ENCODE measurements around the gene SST.

Gene SST

GRCh38 chr3:187669675-187670504, at the start of gene SST:
Gene SST, minus strand, starts transcription at chr3:187670394. Its CDS starts 103 bp downstream, at chr3:187670291.
- DNase-seq = no peak

DNA sequence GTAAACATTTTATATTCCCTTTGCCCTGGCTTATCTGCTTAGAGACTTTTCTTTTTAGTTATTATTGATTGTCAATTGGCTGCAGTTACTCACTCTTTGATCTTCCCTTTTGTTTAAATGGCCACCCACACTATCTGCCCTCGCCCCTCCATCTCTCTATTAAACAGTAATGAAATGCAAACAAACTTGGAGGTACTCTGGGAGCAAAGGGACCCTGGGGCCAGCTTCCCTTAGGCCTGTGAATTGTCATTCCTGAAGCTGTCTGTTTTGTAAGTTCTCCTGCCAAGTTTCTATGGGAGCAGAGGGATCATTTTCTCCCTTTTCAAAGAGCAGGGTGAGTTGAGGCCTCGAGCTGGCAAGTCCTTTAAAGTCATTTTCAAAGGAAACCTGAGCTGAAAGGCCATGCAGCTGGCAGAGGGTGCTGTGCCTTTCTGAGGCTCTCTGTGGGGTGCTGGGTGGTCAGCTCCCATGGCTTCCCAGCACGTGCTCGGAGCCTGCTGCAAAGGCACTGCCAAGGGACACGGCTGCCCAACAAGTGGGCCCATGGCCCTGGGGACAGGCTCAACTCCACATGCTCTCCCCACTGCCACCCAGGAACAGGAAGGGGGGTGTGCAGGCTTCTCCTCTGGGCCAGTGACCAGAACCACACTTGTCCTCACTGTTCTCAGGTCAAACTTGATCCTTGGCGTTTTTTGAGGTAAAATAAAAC, 49.6 kb upstream of the SST start:
- DNase-seq = no peak

- DNase-seq = no peak
Observed at GRCh38 chr3:187718802-187719201, 48.6 kb upstream of the SST start.

DNA sequence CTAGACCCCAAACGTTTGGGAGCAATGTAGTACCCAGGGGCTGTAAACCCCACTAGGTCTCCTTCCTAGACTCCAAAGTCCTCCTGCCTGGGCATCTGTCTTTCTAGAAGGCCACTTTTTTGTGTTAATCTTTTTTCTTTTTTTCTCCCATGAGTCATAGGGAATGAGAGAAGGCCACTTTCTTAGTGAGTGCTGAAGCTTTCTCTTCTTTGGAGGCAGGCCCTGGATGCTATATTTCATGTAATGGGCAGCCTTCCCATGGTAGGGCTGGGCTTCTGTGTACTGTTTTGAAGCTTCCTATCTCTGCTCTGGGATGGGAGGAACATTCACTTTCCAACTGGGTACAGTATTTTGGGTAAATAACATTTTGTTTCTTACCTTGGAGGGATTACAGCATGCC, 47.4 kb upstream of the SST start:
- DNase-seq = no peak

DNA sequence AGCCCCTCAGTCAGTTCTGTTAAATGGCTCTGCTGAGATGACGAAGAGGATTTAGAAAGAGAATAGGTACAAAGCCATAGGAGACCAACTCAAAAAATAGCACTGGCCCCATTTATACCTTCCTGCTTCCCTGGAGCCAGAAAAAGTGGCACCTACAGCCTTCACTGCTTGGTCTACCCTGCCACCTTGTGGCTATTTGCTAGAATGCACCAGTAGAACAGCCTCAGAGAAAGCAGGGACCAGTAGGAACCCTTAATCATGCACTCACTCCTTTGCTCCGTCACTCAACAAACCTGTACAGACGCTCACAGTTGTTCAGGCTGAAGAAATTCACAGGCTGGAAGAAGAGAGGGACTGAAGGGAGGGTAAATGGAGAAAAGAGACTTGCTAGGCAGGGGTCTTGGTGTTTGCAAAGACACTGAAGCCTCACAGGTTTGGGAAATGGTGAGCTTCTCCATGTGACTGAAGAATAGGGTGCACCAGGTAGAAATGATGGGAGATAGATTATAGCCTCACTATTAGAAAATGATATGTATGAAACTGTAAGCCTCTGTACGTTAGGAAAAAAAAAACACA, 44.3 kb upstream of the SST start:
- DNase-seq = peak; percentile 20

GRCh38 chr3:187713504-187713903, 43.3 kb upstream of the SST start:
- DNase-seq = no peak

DNA sequence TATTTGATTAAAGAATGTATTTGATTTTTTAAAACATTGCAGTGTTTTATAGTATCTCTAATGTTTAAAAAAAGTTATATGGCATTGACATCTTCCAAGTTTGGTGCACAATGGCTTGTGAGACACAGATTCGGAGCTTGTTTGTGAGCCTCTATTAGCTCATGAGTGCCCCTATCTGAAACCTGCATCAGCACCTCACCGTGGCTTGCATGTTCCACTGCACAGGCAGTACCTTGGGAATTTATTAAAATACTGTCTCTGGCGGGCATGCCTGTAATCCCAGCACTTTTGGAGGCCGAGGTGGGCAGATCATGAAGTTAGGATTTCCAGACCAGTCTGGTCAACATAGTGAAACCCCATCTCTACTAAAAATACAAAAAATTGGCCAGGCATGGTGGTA, 39.0 kb upstream of the SST start:
- DNase-seq = no peak

GRCh38 chr3:187708696-187709095, 38.5 kb upstream of the SST start:
- DNase-seq = no peak

DNA sequence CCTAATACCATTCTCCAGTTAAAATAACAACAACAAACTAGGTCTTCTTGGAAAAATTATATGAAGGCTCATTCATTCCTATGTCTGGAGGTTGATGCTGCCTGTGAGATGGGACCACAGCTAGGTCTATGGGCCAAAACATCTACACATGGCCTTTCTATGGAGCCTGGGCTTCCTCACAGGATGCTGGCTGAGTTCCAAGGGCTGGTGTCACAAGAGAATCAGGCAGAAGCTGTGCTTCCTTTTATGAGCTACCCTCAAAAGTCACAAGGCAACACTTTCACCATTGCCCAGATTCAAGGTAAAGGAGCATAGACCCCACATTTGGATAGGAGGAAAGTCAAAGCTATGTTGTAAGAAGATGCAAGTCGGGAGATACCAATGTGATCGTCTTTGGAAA, 36.8 kb upstream of the SST start:
- DNase-seq = no peak

DNA sequence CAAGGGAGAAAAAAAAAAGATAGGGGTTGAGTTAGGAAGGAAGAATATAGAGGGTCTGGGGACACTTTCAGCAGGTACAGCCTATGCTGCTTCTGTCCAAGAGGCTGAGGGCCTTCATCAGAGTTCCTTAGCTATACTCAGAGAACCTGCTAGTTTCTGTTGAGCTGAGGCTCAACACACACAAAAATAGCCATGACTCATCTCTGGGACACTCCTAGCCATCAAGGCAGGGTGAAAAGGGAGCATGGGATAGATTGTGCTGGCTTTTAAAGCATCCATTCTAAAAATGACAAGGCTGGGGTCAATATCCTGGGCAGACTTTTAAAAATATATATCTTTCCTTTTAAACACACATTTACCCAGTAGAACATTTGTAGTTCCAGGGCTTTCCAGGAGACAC, 35.0 kb upstream of the SST start:
- DNase-seq = no peak

- no peak for DNase-seq
Observed at GRCh38 chr3:187702507-187703033, 32.4 kb upstream of the SST start, which contains the start of gene RTP2. Gene RTP2, minus strand, starts transcription at chr3:187702557. Its CDS starts 429 bp downstream, at chr3:187702128.

DNA sequence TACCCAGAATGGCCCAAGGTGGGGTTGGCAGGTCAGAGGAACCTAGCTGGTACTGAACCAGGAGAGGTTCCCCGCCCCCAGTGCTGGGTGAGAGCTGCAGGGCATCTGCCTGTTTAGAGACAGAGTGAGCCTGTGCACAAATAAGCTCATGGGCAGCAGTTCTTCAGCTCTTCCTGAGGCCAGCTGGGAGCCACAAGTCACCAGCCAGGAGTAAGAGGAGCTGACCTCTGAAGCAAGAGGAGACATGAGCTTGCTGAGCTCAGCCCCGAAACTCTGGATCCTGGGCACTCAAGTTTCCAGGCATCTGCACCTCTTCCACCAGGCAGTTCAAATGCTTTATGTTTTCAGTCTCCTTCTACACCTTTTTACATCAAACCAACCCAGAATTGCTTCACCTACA, 30.1 kb upstream of the SST start:
- DNase-seq = no peak

- no peak for DNase-seq
Observed at GRCh38 chr3:187698499-187699399, 28.6 kb upstream of the SST start.

GRCh38 chr3:187696021-187696420, 25.8 kb upstream of the SST start:
- no peak for DNase-seq

GRCh38 chr3:187695449-187695848, 25.3 kb upstream of the SST start:
- no peak for DNase-seq

GRCh38 chr3:187694801-187695200, 24.6 kb upstream of the SST start:
- DNase-seq = no peak

DNA sequence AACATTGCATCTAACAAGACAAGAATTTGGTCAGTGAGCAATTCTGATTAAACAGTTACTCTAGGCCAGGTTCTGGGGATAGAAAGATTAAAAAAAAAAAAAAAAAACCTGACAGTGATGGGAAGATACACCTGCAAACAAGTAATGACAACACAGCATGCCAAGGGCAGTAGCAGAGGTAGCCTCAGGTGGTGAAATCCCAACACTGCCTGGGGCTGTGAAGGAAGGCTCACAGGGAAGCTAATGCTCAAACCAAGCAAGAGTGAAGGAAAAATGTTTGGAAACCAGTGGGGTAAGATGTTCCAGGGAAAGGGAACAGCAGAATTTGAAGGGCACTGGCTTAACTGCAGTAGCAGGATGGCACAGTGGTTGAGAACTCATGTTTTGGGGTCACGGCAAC, 23.2 kb upstream of the SST start:
- DNase-seq = no peak

DNA sequence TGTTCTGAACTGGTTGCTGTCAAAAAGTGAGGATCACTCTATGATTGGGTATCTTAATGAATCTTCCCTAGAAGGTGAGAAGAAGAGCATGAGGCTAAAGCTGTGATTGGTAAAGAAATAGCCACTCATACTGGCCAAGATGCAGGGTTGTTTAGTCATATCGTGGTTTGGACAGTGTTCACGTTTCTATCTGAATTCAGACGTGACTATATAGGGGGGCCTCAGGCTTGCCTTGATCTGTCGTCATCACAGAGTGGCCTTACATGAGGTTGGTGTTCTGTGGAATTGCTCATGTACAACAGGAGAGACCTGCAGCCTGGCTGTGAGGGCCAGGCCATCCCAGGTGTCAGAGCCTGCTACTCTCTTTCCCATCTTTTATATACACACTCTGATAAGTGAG, 19.8 kb upstream of the SST start:
- DNase-seq = no peak

- no peak for DNase-seq
Observed at GRCh38 chr3:187686621-187687273, 16.6 kb upstream of the SST start.

- DNase-seq = no peak
Observed at GRCh38 chr3:187685948-187686347, 15.8 kb upstream of the SST start.

DNA sequence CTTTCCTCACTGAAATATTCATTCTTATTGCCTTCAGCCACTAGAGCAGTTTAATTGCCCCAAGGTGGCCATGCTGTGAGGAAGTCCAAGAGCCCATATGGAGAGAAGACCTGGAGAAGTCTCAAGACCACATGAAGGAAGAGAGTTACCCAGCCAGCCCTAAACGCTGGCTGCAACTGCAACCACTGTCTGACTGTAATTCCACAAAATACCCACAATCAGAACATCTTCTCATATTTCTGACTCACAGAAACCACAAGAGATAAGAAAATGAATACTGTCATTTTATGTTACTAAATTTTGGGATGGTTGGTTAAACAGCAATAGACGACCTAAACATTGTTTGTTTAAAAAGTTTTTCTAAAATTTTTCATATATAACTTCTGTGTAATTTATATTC, 14.7 kb upstream of the SST start:
- no peak for DNase-seq

GRCh38 chr3:187684444-187684843, 14.2 kb upstream of the SST start:
- no peak for DNase-seq

Measured in NCI-H187 treated with DMSO at 0.1 percent for 48 hours (cell line).